Measurements from ENCODE around the gene KRT13.

The KRT13 gene

GRCh38 chr17:41520821-41521521, 15.6 kb upstream of the KRT13 start:
- no peak for DNase-seq
- Histone ChIP-seq H3K4me3 (ENCODE audit: low read depth, low read length) (no peak overlapping the region), H3K27me3 (ENCODE audit: insufficient read depth, low read depth, severe bottlenecking) (no peaks in the 10 kb centered on the region), H3K36me3 (no peaks in the 10 kb centered on the region), H3K9me3 (ENCODE audit: severe bottlenecking) (no peaks in the 10 kb centered on the region), H3K27ac (no peak overlapping the region)
- no peak for TF ChIP-seq CTCF (IDR thresholded peaks at IDR 0.05; ENCODE audit: low read depth, low read length)

- no peaks in the 10 kb centered on the region for H3K27me3 ChIP-seq (ENCODE audit: insufficient read depth, low read depth, severe bottlenecking)
- H3K36me3 ChIP-seq: no peaks in the 10 kb centered on the region
- peak; percentile 81 for DNase-seq
- H3K9me3 ChIP-seq (ENCODE audit: severe bottlenecking): no peaks in the 10 kb centered on the region
- H3K4me3 ChIP-seq (ENCODE audit: low read depth, low read length): no peak overlapping the region
- TF ChIP-seq CTCF (IDR thresholded peaks at IDR 0.05; ENCODE audit: low read depth, low read length): no peak
- peak overlapping the region; percentile 54 for H3K27ac ChIP-seq
These were observed 14.3 kb upstream of the KRT13 start for GRCh38 chr17:41519501-41520224.

- no peak within 1 kb of the TSS for H3K4me3 ChIP-seq (ENCODE audit: low read depth, low read length)
- no peaks in the 10 kb centered on the region for H3K9me3 ChIP-seq (ENCODE audit: severe bottlenecking)
- H3K27me3 ChIP-seq (ENCODE audit: insufficient read depth, low read depth, severe bottlenecking): no peaks in the 10 kb centered on the region
- no peaks in the 10 kb centered on the region for H3K36me3 ChIP-seq
- no peak; the same call in 1 of the 2 replicates for TF ChIP-seq CTCF (IDR thresholded peaks at IDR 0.05; ENCODE audit: low read depth, low read length)
- H3K27ac ChIP-seq: peak within 1 kb of the TSS; percentile 54
- peak; percentile 58 for DNase-seq
These were observed 13.5 kb upstream of the KRT13 start, which contains the start of gene KRT15 for GRCh38 chr17:41518789-41519449. Gene KRT15 (minus strand): TSS chr17:41518890. CDS start chr17:41518827, 63 bp downstream.

- DNase-seq: no peak
- H3K4me3 ChIP-seq (ENCODE audit: low read depth, low read length): no peak overlapping the region
- no peaks in the 10 kb centered on the region for H3K36me3 ChIP-seq
- no peaks in the 10 kb centered on the region for H3K9me3 ChIP-seq (ENCODE audit: severe bottlenecking)
- no peaks in the 10 kb centered on the region for H3K27me3 ChIP-seq (ENCODE audit: insufficient read depth, low read depth, severe bottlenecking)
- no peak overlapping the region for H3K27ac ChIP-seq
- TF ChIP-seq CTCF (IDR thresholded peaks at IDR 0.05; ENCODE audit: low read depth, low read length): no peak
These were observed 12.6 kb upstream of the KRT13 start for GRCh38 chr17:41518031-41518430.

GRCh38 chr17:41516830-41517283, 11.4 kb upstream of the KRT13 start:
- Histone ChIP-seq H3K27ac (no peak overlapping the region), H3K9me3 (ENCODE audit: severe bottlenecking) (no peaks in the 10 kb centered on the region), H3K36me3 (no peaks in the 10 kb centered on the region), H3K27me3 (ENCODE audit: insufficient read depth, low read depth, severe bottlenecking) (no peaks in the 10 kb centered on the region), H3K4me3 (ENCODE audit: low read depth, low read length) (no peak overlapping the region)
- TF ChIP-seq CTCF (IDR thresholded peaks at IDR 0.05; ENCODE audit: low read depth, low read length): no peak
- DNase-seq: no peak
